EH (cell line): ENCODE data around the gene TSACC.

ENCODE experiments used
- DNase-seq: peaks from one replicate; pipeline ENCODE4 v3.0.0-alpha.2; 2015; ENCODE audit warnings: low read depth

Gene TSACC

DNA sequence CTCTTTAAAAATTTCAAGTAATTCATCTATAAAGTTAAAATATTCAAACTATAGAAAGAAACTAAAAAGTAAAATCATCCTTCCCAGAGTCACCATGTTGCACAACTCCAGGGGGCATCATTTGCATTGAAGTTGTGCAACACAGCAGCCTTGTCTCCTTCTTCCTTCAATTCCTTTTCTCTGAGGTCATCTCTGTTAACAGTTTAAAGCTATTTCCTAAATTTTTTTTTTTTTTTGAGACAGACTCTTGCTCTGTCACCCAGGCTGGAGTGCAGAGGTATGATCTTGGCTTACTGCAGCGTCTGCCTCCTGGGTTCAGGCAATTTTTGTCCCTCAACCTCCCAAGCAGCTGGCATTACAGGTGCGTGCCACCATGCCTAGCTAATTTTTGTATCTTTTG lies 37.8 kb downstream of the TSACC start:
- peak; percentile 60 for DNase-seq

DNA sequence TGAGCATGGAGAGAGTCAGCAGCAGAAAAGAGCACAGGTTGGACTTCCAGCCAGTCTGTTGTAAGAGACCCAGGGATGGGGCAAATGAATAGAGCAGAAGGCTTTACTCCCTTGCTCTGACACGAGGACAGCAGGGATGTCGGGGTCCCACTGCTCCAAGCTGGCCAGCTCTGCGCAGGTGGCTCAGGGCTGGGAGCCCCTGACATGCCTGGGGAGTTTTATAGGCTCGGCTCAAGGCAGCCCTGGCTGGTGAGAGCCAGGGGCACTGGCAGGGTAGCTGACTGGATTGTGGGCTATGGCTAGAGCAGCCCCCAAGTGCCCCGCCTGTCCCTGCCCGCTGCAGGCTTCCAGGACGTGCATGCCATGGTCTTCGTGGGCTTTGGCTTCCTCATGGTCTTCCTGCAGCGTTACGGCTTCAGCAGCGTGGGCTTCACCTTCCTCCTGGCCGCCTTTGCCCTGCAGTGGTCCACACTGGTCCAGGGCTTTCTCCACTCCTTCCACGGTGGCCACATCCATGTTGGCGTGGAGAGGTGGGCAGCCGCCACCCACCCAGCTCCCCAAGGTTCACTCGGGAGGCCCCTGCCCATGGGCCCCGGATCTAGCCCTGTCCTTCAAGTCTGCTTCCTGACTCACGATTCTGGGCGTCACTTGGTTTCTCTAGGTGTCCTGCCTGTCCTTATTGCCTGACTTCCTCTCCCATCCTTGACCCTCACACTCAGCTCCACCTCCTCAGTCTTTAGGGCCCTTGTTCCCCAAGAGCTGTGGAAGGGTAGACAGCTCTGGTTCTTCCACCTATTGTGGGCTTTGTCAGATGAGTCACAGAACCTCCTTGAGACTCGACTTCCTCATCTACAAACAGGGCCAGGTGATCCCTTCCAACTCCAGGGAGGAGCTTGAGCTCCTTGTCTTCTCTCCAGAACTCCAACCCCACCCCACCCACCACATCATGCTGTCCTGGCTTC lies 38.9 kb downstream of the TSACC start:
- DNase-seq: no peak

DNA sequence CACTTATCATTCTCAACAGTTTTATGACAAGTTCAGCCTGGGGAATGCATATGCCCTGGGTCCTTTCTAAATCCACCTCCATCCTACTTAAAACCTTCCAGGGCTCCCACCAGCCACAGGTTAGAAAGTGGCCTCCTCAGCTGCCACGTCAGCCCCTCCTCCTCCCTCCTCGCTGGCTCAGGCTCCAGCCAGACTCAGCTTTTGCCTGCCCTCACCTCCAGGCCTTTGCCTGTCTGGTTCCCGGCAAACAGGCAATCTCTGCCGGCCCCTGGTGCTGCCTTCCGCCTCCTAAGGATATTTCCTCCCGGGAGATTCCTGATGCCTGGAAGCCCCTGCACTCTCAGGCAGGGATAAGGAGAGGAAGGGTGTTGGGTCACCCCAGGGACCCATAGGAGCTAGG lies 40.2 kb downstream of the TSACC start:
- no peak for DNase-seq

DNA sequence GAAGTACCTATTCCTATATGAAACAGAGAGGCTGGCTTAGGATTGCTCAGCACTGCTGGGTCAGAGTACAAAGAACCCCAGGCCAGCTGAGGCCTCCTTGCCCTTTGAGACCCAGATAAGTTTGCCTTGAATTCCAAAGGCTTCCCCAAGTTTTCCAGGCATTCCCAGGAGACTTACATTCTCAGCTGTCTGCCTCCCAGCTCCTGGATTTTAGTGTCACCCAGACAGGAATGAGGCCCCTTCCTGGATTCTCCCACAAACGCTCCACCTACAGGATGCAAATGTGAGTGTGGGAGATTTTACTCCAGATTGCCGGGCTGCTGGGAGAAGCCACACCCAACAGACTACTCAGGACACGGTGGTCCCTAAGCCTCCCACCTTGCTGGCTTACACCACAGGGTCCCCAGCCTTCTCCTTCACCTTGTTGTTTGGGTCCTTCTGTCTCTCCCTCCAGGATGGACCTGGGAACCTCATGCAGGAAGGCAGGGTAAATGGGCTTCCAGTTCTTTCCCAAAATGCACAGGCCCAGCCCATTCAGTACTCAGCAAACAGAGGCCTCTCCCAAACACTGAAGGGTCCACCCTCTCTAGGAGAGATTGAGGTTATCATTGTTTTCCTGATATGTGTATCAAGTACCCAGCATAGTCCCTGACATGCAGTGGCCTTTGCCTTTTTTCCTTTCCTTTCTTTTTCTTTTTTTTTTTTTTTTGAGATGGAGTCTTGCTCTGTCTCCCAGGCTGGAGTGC lies 41.3 kb downstream of the TSACC start:
- DNase-seq: peak; percentile 60

DNA sequence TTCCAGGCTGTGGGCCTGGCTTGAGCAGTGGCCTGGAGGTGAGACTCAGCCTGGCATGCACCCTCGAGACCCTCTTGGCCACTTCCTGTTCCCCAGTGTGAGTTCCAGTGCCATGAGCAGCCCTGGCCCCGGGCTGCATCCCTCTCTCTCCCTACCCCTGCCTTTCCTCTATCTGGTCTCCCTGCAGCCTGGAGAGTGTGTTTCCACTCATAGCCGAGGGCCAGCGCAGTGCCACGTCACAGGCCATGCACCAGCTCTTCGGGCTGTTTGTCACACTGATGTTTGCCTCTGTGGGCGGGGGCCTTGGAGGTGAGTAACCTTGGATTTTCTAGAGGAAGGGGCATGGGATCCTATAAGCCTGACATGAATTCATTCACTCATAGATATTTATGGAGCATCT lies 44.2 kb downstream of the TSACC start:
- DNase-seq: no peak

DNA sequence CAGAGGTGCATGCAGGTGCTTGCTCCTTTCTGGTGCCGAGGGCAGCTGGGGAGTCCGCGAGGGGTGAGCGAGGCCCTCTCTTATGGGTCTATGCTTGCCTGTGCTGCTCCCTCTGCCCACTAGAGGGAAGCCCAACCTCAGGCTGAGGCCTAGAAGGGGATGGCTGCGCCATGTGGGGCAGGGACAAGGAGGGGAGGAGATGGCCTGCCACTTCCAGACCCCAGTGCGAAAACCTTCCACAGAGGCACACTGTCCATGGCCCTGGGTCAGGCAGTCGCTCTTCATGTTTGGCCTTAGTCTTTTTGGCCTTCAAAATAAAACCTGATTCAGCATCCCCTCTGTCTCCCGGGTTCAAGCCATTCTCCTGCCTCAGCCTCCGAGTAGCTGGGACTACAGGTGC lies 44.7 kb downstream of the TSACC start:
- DNase-seq: peak; percentile 66

DNA sequence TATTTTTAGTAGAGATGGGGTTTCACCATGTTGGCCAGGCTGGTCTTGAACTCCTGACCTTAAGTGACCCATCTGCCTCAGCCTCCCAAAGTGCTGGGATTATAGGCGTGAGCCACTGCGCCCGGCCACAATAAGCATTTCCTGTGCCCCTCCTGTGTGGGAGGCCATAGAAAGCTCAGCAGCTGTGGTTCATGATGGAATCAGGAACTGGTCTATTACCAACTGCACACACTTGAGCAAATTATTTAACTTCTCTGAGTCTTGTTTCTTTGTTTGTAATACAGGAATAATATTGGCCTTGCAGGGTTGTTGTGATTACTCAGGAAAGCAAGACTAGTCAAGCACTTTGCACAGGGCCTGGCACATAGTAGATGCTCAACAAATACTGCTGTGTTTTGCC lies 45.7 kb downstream of the TSACC start:
- peak; percentile 13 for DNase-seq

DNA sequence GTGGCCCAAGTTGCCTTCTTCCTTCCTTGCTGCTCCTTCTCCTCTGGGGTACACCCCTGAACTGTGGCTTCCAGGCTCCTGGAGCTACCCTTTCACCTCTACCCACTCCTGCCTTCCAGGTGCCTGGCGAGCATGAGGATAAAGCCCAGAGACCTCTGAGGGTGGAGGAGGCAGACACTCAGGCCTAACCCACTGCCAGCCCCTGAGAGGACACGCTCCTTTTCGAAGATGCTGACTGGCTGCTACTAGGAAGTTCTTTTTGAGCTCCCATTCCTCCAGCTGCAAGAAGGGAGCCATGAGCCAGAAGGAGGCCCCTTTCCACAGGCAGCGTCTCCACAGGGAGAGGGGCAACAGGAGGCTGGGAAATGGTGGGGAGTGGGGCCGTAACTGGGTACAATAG lies 46.3 kb downstream of the TSACC start:
- no peak for DNase-seq

DNA sequence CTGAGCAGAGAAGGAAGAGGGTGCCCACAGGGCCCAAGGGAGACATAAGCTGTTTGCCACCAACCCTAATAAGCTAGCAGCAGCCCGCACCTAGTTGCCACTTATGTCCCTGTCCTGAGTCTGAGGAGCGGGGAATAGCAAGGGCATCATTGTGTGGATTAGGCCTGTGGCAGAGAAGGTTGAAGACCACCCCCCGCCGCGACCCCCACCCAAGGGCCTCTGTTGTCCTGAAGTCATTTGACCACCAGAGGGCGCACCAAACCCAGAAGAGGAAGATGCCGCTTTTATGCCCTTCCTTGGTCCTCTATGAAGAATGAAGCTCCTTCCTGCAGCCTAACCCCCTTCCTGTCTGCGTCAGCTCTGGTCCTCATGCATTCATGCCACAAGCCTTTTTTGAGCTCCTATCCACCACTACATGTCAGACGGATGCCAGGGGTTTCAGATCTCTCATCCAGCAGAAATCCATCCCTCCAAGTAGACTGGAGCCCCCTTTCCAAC lies 47.3 kb downstream of the TSACC start:
- peak; percentile 78 for DNase-seq

DNA sequence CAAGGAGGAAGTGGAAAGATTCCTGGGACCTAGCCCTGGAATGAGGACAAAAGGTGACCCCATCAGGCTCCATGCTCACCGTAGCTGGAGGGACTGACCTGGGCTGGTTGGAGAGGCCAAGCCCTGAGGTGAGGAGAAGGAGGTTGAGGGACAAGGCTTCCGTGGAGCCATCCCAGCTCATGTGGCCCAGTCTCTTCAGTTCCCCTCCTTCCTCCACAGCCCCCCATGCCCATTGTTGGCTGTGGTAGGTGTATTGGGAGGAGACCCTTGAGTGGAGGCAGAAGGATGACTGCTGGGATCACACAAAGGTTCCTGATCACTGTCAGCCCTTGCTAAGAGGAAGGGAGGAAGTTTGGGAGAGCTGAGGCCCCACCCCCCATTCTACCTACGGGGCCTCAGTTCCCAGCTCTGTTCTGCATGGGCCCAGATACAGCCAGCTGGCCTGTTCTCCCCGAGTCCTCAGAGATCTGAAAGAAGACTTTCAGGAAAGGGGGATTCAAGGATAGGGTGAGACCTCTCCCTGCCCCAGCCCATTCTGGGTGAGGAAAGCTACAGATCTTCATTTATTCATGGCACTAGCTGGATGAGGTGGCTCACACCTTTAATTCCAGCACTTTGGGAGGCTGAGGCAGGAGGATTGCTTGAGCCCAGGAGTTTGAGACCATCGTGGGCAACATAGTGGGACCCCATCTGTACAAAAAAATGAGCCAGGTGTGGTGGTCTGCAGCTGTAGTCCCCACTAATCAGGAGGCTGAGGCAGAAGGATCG lies 48.0 kb downstream of the TSACC start:
- no peak for DNase-seq

DNA sequence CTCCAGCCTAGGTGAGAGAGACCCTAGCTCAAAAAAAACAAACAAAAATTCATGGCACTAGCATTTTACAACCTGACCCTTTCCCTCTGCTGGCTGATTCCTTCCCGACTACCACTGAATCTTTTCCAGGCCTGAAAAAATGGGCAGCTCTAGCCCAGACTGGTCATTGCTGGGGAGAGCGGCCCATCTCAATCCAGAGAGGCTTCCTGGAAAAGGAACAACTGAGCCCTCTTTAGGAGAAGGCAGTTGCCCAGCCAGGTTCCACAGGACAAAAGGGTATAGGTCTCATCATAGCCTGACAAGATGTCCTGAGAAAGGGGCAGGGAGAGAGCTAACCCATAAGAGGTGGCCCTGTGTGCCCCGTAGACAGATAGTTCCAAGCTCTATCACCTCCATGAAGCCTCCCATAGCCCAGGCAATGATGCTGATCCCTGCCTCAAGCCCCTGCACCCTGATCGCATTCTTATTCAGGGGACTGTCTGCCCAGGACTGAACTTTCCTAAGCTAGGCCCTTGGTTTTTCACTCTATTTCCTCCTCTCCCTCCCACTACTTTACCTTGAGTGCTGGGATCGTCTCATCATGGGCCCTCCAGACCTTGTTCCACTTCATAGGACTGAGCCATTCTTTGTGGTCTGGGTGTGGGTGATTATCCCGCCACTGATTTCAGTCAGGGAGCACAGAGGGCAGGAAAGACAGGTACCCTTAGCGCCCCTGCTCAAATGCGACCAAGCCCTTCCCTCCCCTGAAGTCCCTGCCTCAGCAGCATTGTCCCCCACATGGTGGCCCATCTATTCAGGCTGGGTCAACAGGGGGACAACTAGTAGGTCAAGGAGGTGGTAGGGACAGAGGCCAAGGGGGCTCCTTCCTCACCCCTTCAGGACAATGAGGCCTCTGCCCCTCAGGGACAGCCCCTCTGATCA lies 48.9 kb downstream of the TSACC start:
- no peak for DNase-seq

DNA sequence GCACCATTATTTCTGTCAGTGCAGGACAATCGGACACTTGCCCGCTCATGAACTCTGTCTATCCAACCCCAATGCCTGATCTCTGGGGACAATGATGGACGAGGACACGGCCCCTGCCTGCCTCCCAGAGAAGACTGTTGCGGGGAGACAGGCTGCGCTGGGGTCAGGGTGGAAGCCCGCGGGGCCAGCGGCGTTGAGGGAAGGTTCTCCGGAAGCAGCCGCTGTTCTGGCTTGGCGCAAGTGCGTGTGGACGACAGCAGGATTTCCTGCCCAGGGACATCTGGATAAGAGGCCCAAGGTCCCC lies 49.5 kb downstream of the TSACC start:
- no peak for DNase-seq

DNA sequence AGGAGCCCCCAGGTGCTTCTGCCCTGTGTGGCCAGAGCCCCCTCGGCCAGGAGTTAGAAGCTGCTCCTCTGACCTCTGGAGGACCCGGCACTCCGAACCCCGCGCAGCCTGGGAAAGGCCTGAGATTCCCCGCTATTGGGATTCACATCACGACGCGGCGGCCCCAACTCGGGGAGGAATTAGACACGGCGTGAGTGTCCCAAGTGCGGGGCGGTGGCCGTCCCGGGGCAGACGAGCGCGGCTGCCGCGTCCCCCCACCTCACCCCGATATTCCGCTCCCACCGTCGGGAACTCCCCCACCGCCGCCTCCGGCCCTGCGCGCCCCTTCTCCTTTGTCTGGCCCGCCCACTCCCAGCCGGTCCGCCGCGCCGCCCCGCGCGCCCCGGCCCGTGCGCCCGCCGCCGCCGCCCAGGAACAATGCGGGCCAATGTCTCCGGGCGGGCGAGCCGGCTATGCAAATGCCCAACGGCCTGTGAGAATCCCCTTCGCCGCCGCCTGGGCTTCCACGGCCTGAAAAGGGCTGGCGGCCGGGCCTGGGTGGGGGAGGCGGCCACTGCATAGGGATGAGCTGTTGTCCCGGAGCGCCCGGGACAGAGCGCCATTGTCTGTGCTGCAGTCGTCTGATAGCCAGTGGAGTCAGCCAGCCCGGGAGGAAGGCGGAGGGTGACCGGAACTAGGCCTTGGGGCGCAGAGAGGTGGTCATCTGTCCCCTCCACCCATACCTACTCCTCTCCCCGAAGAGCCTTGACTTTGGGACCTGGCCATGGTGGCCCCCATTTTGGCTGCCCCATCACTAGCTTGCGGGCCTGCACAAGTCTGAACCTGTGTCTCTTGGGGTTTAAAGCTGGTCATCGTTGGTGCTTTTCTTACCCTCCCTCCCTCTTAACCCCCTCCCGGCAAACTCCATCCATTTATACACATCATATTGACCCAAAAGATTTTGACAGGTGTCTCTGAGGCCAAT lies 50.1 kb downstream of the TSACC start:
- DNase-seq: no peak

DNA sequence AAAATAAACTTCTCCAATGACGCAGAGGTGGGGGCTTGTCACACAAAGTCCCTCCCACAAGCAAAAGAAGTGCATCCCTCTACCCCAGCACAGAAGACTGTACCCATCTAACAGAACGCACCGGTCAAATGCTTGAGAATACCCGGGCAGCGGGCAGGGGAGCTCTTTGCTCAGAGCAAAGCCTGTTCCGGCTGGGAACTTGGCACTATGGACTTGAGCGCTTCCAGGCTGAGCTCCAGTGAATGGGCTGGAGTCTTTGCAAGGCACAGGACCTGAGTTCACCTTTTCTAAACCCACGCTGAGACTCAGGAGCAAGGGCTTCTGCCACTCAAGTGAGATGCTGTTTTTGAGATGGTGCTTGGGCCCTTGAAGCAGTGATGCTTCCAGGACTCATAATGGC lies 51.0 kb downstream of the TSACC start:
- DNase-seq: no peak

DNA sequence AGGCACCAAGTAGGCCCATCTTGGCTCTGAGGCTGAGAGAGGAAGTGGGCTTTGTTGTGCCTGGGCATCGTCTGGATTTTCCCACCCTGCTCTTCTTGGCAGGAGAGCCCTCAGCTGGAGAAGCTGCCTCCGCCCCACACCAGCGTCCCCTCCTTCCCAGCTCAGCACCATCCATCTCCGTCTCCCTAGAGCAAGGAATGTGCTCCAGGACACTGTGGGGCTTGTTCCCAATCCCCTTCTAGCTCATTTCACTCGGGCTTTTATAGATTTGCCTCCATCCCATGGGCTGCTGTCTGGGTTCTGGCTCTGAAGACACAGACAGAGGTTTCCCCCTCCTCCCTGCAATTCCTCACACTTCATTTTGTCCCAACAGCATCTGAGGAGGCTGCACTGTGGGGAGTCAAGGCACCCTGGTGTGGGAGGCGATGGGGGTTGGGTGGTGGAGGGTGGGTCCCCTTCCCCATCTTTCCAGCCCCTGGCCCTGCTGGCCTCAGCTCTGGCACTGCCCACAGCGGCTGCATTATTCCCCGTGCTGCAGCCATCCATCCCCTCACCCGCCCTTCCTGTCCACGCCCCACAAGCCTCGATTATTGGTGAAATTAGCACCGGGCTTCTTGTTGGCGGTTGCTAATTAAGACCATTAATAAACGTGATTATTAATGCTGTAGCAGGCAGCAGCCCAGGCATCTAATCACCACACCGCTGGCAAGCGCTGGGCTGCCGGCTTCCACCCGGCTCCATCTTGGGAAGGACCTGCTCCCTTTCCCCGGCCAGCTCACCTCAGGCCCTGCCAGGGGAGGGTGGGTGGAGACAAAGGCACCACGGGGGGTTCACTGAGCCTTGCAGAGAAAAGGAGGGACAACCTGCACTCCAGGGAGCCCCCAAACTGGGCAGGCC lies 52.4 kb downstream of the TSACC start:
- no peak for DNase-seq

DNA sequence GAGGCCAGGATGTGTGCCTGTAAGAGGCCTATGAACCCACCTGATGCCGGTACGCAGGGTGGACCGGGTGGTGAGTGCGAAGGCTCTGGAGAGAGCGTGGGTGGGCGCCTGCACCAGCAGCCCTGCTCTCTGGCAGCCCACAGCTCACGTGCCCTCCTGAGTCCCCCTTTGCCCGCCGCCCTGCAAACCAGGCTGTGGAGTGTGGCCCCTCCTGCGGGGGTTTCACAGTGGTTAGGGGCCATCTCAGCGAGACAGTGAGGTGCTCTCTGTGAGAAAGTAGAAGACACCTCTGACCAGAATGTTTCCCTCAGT lies 53.0 kb downstream of the TSACC start:
- no peak for DNase-seq

DNA sequence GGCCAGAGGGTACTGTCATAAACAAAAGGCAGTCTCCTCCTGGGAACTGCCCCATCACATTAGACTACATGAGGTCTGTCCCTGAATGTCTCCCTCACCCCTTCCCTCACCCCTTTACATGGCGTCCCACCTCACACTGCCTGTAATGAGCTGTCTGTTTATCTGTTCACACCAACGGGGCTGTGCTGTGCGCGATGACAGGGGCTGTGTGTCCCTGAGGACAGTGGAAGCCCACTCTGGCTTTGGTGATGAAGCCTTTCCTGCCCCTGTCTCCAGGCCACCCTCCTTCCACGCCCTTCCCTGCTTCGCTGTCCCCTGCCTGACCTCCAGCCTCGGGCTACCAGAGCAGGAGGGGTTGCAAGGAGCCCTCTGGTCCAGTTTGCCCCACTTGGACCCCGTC lies 53.4 kb downstream of the TSACC start:
- DNase-seq: no peak

DNA sequence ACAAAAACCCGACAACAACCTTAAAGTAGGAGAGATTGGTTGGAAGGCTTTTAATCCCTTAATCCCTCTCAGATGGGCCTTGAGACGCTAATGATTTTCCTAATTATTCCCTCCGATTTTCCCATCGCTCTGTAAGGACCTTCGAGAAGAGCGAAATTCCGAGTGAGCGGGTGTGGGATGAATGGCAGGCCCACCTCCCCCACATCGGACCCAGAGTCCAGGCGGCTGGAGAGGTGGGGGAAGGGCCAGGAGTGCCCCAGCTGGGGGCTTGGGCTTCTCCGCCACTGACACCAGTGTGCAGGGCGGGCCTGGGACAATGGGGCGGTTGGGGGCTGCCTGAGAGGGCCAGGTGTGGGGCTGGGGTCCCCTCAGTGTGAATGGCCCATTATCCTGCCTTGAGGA lies 54.1 kb downstream of the TSACC start:
- DNase-seq: no peak

DNA sequence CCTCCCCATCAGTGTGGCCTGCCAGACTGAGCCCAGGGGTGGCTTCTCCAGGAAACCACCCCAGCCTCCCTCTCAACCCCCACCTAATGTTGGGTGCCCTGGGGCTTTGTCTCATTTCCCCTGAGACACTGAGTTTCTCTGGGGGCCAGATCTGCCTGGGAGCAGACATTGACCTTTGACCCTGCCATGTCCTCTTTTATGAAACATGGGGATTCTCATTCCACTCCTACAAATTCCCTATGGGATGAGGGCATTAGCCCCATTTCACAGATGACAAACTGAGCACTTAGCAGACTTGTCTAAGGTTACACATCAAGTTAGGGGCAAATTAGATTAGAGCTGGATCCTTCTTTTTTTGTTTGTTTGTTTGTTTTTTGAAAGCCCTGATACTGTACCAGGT lies 54.8 kb downstream of the TSACC start:
- DNase-seq: no peak
